ENCODE measurements around the gene KRTAP4-5.
"Not testable (repeated sequence)": the region's sequence is repeated elsewhere in the genome, so short reads cannot be mapped to it uniquely, and the experiment has no call there.

Gene KRTAP4-5

GRCh38 chr17:41111151-41111885 lies 38.3 kb downstream of the KRTAP4-5 start:
- H3K4me1 Mint-ChIP-seq (ENCODE audit: low read depth): peaks cover 11% of the 10 kb centered on the region
- no peak overlapping the region for H3K4me3 Mint-ChIP-seq
- peaks cover 1% of the 10 kb centered on the region for H3K27me3 Mint-ChIP-seq
- peaks cover 9% of the 10 kb centered on the region for H3K9me3 Mint-ChIP-seq
- intact Hi-C loops (cut with micrococcal nuclease): no loop called here
- no peak overlapping the region for H3K27ac Mint-ChIP-seq
- H3K36me3 Mint-ChIP-seq (ENCODE audit: low read depth): no peaks in the 10 kb centered on the region

GRCh38 chr17:41108728-41109386 lies 40.8 kb downstream of the KRTAP4-5 start:
- H3K4me3 Mint-ChIP-seq; intact Hi-C loops (cut with micrococcal nuclease); H3K27ac Mint-ChIP-seq; H3K9me3 Mint-ChIP-seq; H3K36me3 Mint-ChIP-seq (ENCODE audit: low read depth); H3K4me1 Mint-ChIP-seq (ENCODE audit: low read depth); H3K27me3 Mint-ChIP-seq: not testable (repeated sequence)

GRCh38 chr17:41107941-41108450 lies 41.6 kb downstream of the KRTAP4-5 start:
- intact Hi-C loops (cut with micrococcal nuclease): no loop called here
- Mint-ChIP-seq H3K36me3 (ENCODE audit: low read depth) (no peaks in the 10 kb centered on the region), H3K9me3 (peaks cover 9% of the 10 kb centered on the region)

GRCh38 chr17:41105347-41105746 lies 44.3 kb downstream of the KRTAP4-5 start, which contains the start of gene KRTAP4-9:
TSS of gene KRTAP4-9 (plus strand) at chr17:41105389. CDS start at chr17:41105389, 0 bp downstream.
- H3K27me3 Mint-ChIP-seq: peaks cover 10% of the 10 kb centered on the region
- H3K4me1 Mint-ChIP-seq (ENCODE audit: low read depth); H3K4me3 Mint-ChIP-seq; H3K36me3 Mint-ChIP-seq (ENCODE audit: low read depth); H3K27ac Mint-ChIP-seq; intact Hi-C loops (cut with micrococcal nuclease); H3K9me3 Mint-ChIP-seq: not testable (repeated sequence)

More at GRCh38 chr17:41107941-41108450, 41.6 kb downstream of the KRTAP4-5 start:
- peaks cover 9% of the 10 kb centered on the region for H3K4me1 Mint-ChIP-seq (ENCODE audit: low read depth)
- no peak overlapping the region for H3K27ac Mint-ChIP-seq
- H3K4me3 Mint-ChIP-seq: no peak overlapping the region
- H3K27me3 Mint-ChIP-seq: peaks cover 8% of the 10 kb centered on the region

GRCh38 chr17:41104386-41105038 lies 45.1 kb downstream of the KRTAP4-5 start:
- peaks cover 17% of the 10 kb centered on the region for H3K4me1 Mint-ChIP-seq (ENCODE audit: low read depth)

GRCh38 chr17:41103896-41104295 lies 45.7 kb downstream of the KRTAP4-5 start:
- intact Hi-C loops (cut with micrococcal nuclease): no loop called here
- H3K9me3 Mint-ChIP-seq: no peaks in the 10 kb centered on the region
- no peaks in the 10 kb centered on the region for H3K36me3 Mint-ChIP-seq (ENCODE audit: low read depth)
- H3K4me3 Mint-ChIP-seq: no peak overlapping the region
- peaks cover 12% of the 10 kb centered on the region for H3K27me3 Mint-ChIP-seq
- H3K4me1 Mint-ChIP-seq (ENCODE audit: low read depth): peaks cover 15% of the 10 kb centered on the region
- H3K27ac Mint-ChIP-seq: no peak overlapping the region

More at GRCh38 chr17:41104386-41105038, 45.1 kb downstream of the KRTAP4-5 start:
- H3K27ac Mint-ChIP-seq; intact Hi-C loops (cut with micrococcal nuclease); H3K9me3 Mint-ChIP-seq; H3K36me3 Mint-ChIP-seq (ENCODE audit: low read depth); H3K4me3 Mint-ChIP-seq: not testable (repeated sequence)
- H3K27me3 Mint-ChIP-seq: peaks cover 12% of the 10 kb centered on the region

- Mint-ChIP-seq H3K36me3 (ENCODE audit: low read depth) (no peaks in the 10 kb centered on the region), H3K9me3 (no peaks in the 10 kb centered on the region), H3K27me3 (peaks cover 21% of the 10 kb centered on the region), H3K27ac (no peak within 1 kb of the TSS), H3K4me1 (ENCODE audit: low read depth) (peaks cover 8% of the 10 kb centered on the region), H3K4me3 (no peak within 1 kb of the TSS)
- intact Hi-C loops (cut with micrococcal nuclease): no loop called here
Measured at GRCh38 chr17:41101586-41102259, 47.9 kb downstream of the KRTAP4-5 start, which contains the start of gene KRTAP4-16. TSS of gene KRTAP4-16 (minus strand) at chr17:41102209. CDS start at chr17:41102209, 0 bp downstream.

GRCh38 chr17:41099682-41100480 lies 49.7 kb downstream of the KRTAP4-5 start:
- H3K27me3 Mint-ChIP-seq: peaks cover 13% of the 10 kb centered on the region
- H3K27ac Mint-ChIP-seq; intact Hi-C loops (cut with micrococcal nuclease); H3K9me3 Mint-ChIP-seq; H3K4me3 Mint-ChIP-seq; H3K4me1 Mint-ChIP-seq (ENCODE audit: low read depth); H3K36me3 Mint-ChIP-seq (ENCODE audit: low read depth): not testable (repeated sequence)

Measured in dendritic cell treated with granulocyte-macrophage colony-stimulating factor and Interleukin-4, amounts not matched to agents 40 ng/mL and 50 ng/mL, for 4 days (primary cell).